HG02981 (cell line): ENCODE data around the gene ATXN1.
"Not testable (repeated sequence)": the region's sequence is repeated elsewhere in the genome, so short reads cannot be mapped to it uniquely, and the experiment has no call there.

Experiments
- ATAC-seq: cut with Tn5 transposase; IDR thresholded peaks from one replicate; pipeline ENCODE4 v1.9.1; 2021; ENCODE audit warnings: mild to moderate bottlenecking, moderate library complexity; ENCODE audit not compliant: unreplicated experiment

Gene ATXN1

DNA sequence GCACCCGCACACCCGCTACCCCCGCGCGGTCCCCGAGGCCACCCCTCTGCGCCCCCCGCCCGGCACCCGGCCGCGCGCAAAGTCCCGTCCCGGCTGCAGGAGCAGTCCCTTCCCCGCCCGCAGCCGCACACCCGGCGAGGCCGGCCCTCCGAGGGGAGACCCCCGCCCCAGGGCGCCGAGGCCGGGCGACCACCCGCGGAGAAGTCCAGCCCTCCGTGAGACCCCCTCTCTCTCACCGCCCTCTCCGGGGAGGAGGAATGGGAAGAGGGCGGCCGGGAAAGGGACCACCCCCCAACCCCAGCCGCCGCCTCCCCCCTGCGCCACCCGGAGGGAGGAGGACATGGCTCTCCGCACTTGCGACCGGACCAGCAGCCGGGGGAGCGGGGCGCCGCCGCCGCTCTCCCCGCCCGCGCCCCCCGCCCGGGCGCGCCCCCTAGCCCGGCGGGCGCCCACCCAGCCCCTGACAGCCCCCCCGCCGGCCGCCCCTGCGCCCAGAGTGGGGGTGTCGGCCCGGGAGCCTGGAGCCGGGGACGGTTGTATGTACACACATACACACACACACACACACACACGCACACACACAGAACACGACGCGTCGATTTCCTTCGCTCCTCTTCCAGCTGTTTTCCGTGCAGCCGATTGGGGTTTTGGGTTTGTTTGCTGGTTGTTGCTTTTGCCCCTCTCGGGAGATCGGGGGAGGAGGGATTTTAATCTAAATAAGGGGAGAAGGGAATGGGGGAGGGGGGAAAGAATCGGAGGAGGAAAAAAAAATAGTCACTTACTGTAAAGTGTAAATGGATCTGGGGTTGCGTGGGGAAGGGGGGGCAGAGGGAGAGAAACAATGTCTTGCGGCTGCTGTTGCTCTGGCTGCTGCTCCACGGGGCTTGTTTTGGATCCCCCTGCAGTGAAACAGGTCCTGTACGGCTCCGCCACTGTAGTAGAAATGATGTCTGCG is at the start of gene ATXN1:
ATXN1 (minus strand) TSS at position 945 of the 955 bp plus-strand sequence.
- no peak for ATAC-seq

GRCh38 chr6:16810411-16810810 is 49.2 kb upstream of the ATXN1 start:
- no peak for ATAC-seq

DNA sequence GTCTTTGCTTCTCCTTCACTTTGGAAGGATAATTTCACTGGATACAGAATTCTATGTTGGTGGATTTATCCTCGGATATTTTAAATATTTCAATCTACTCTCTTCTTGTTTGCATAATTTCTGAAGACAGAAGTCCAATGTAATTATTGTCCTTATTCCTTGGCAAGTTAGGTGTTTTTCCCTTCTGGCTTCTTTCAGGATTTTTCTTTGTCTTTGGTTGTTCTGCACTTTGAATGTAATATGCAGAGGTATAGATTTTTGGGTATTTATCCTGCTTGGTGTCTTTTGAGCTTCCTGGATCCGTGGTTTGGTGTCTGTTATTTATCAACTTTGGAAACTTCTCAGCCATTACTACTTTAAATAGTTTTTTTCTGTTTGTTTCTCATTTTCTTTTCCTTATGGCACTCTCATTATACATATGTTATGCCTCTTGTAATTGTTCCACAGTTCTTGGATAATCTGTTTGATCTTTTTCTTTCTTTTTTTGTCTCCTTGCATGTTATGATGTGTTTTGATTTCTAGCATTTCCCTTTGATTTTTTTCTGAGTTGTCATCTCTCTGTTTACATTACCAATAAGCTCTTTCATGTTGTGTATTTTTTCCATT is 48.6 kb upstream of the ATXN1 start:
- no peak for ATAC-seq

GRCh38 chr6:16807956-16808355 is 46.7 kb upstream of the ATXN1 start:
- ATAC-seq = no peak

GRCh38 chr6:16806363-16806762 is 45.1 kb upstream of the ATXN1 start:
- ATAC-seq = no peak

DNA sequence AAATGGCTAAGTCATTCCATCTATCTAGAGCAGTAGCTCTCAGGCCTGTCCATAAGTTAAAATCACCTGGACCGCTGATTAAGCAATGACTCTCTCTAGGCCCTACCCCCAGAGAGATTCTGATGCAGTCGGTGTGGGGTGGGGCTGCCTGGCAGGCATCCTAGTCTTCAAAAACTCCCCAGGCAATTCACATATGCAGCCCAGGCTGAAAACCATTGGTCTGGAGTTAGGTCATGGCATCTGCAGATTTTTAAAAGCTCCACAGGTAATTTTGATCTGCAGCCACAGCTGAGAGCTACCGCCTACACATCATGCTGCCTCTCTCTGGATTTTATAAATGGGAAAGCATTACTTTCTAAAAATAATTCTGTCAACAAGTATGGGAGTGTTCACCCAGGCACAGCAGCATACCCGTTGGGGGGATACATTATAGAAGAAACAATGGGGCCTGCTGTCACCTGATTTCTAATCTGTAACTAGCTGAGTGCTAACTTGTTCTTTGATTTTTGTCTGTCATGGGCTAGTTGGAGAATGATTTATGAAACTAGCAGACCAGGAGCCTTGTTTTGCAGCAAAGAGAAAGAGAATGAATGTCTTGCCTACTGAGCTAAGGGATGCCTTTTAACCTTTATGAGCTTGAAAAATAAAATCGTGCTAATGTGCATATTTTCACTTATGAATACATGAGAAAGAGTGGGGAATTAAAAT is 44.1 kb upstream of the ATXN1 start:
- no peak for ATAC-seq

DNA sequence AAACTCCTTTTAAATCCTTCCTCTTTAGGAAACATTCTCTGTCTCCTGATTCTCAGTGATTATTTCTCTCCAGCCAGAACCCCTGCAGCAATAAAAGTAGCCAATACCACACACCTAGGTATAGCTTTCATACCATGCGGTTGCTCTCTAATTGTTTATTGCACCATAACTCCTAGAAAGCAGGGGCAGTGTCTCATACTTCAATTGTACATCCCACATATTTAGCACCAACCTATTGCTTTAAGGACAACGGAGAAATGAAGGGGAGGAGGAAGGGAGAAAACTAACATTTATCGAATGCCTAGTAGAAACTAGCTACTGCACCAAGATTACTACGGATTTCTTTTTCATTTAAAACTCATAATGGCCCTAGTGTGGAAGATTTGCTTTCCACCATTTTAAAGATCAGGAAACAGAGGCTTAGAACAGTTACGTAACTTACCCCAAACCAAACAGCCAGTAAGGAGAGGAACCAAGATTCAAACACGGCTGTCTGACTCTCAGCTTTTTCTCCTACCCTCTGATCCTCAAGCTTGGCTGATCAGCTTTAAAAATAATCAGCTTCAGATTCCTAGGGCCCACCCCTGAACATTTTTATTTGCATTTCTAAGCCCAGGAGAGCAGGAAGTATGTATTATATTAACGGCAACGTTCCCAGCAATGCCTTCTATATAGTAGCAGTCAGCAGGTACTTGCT is 43.4 kb upstream of the ATXN1 start:
- no peak for ATAC-seq

DNA sequence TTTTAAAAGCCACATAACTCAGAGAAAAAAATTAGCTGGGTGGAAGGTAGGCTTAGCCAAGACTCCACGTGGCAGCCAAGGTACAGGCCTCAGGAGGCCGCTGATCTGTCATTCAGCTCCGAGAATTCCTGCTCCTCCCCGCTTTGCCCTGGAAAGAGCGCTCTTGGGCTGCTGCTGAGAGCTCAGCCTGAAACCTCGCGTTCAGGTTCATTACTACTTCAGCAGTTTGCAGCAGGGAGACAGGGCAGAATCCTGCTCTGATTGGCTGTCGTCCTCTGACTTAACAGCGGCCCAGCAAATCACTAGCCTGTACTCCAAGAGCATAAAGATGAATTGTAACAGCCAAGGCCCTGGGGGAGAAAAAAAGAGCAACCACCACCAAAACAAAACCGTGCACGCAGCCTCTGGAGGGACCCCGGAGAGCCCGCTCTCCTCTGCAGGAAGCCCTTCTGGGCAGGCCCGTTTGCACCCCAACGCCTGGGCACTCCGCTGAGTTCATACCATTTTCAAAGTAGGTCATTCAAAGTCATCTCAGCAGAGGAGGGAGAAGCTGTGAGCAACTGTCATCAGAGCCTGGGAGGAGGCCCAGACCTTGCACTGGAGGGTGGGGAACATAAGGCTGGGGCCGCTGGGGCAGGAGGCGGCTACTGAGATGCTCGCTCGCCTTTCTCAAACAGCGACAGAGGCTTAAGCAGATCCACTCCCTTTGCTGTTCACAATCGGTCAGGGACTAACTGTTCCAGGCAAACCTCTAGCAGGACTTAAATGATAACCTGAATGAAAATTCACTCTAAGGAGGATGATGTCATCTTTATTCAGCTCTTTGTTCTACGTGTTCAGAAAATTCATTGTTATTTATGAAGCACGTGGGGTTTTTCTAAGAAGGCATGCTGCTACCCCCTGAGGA is 42.3 kb upstream of the ATXN1 start:
- no peak for ATAC-seq

DNA sequence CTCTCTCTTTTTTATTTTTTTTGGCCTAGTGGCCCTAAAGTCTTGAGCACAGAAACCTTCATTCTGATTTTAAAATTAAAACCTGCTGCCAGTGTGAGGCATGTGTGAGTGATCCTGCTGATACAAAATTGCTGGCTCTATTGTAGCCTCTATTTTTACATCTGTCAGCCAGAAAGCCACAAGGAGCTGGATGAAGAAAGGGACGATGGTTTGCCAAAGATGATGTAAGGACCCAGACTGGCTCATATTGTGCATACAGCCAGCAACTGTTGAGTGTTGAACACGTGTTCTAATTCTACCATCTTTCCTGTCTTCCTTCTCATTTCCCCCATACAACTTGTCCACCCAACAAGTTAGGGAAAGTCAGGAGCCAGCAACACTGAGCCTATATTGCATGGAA is 40.8 kb upstream of the ATXN1 start:
- ATAC-seq = no peak

- no peak for ATAC-seq
Measured at GRCh38 chr6:16800942-16801341, 39.7 kb upstream of the ATXN1 start.

GRCh38 chr6:16800341-16800740 is 39.1 kb upstream of the ATXN1 start:
- ATAC-seq = no peak

GRCh38 chr6:16799279-16800193 is 38.3 kb upstream of the ATXN1 start:
- ATAC-seq = no peak

DNA sequence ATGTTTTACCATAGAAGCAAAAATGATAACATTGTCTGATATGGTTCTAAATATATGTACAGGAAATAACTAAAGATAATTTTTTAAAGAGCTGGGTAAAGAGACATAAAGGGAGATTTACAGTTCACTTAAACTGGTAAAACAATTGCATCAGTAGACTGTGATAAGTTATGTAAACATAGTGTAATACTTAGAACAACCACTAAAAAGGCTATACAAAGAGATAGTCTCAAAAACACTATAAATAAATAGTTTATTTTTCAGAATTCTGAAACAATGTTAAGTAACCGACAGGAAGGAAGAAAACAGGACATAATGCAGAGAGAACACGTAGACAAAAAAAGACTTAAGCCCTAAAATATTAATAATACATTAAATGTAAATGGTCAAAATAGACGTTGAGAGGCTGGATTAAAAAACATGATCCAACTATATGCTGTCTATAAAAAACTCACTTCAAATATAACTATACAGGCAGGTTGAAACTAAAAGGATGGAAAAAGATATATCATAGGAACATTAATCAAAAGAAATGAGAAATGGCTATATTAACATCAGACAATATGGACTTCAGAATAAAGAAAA is 32.7 kb upstream of the ATXN1 start:
- ATAC-seq = no peak

GRCh38 chr6:16789329-16790038 is 28.2 kb upstream of the ATXN1 start:
- no peak for ATAC-seq

- no peak for ATAC-seq
Measured at GRCh38 chr6:16787128-16787682, 25.9 kb upstream of the ATXN1 start.

GRCh38 chr6:16785496-16785895 is 24.2 kb upstream of the ATXN1 start:
- ATAC-seq = no peak

GRCh38 chr6:16784957-16785356 is 23.7 kb upstream of the ATXN1 start:
- not testable (repeated sequence) for ATAC-seq
